ENCODE data around the gene NME8.

Gene NME8

DNA sequence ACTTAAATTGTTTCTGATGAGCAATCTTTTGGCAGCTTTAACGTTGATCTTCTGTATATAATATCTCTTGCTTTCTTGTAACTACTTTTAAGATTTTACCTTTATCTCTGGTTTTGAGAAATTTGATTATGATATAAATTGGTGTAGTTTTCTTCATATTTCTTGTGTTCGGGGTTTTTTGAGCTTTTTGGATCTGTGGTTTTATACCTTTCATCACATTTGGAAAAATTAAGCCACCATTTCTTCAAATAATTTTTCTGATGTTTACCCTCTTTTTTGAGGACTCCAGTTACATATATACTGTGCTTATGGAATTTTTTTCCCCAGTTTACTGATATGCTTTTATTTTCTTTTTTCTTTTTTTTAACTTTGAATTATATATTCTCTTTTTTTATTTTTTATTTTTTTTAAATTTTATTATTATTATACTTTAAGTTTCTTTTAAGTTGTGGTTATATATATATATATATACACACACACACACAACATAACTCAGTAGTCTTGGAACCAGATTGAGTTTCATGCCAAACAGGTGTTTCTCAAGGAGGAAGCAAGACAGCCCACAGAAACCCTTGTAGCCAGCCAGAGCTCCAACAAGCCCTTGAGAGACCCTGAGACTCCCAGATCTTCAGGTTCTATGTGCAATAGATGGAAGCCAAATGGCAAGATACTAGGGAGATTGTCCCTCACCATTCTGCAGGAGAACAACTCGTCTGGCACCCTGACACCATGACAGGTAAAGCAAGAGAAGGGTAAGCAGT, 27.5 kb upstream of the NME8 start:
- TF ChIP-seq, protein P1, sequence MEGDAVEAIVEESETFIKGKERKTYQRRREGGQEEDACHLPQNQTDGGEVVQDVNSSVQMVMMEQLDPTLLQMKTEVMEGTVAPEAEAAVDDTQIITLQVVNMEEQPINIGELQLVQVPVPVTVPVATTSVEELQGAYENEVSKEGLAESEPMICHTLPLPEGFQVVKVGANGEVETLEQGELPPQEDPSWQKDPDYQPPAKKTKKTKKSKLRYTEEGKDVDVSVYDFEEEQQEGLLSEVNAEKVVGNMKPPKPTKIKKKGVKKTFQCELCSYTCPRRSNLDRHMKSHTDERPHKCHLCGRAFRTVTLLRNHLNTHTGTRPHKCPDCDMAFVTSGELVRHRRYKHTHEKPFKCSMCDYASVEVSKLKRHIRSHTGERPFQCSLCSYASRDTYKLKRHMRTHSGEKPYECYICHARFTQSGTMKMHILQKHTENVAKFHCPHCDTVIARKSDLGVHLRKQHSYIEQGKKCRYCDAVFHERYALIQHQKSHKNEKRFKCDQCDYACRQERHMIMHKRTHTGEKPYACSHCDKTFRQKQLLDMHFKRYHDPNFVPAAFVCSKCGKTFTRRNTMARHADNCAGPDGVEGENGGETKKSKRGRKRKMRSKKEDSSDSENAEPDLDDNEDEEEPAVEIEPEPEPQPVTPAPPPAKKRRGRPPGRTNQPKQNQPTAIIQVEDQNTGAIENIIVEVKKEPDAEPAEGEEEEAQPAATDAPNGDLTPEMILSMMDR (conservative IDR thresholded peaks at IDR 0.05) = no peak
- TF ChIP-seq ZFX (IDR thresholded peaks at IDR 0.05) = no peak
- no peak overlapping the region for H3K27ac ChIP-seq

DNA sequence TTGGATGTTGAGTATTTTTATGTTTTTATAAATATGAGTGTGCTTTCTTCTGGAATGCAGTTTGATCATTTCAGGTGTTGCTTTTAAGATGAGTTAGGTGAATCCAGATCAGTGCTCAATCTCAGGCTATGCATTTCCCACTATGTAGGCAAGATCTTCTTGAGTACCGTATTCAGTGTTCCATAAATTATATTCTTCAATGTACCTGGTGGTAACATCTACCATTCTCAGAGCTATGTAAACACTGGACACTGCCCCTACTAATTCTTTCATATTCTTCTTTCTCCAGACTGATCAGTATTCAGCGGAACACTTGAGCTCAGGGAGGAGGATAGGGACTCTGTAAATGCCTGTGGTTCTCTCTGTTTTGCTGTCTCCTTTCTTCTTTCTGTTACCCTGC, 25.5 kb upstream of the NME8 start:
- no peak overlapping the region for H3K27ac ChIP-seq
- TF ChIP-seq, protein P1 (conservative IDR thresholded peaks at IDR 0.05) = no peak

DNA sequence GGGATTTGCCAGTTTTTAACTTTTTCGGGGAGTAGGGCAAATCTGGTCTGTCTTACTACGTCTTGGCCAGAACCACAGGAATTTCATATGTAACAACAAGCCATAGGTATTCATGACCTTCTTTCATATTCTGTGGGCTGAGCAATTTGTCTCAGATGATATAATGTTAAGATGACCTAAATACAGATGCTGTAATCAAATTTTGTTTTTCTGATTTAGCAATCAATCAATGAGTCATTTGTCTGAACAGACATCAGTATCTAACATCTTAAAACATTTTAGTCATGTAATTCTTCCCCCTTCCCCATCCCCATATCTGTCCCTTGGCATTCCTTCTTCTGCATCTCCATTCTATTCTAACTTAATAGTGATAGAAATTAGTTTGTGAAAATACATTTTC, 24.8 kb upstream of the NME8 start:
- H3K27ac ChIP-seq = no peak overlapping the region
- TF ChIP-seq, protein P1 (conservative IDR thresholded peaks at IDR 0.05) = no peak
- TF ChIP-seq ZFX (IDR thresholded peaks at IDR 0.05) = no peak

DNA sequence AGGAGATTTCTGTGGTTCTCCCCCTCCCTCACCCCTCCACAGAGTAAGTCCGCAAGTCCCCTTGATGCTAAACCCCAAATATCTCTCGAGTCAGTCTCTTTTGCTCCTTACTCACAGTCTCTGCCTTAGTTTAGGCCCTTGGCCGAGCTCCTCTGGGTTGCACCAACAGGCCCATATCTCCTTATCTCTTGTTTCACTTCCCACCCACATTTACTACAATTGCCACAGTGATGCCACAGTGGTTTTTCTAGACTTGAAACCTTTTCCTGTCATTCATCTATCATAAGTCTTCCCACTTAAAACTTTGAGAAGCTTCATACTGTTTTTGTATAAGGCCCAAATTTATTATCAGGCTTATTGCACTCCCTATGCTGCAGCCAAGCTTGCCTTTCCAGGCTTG, 23.4 kb upstream of the NME8 start:
- no peak overlapping the region for H3K27ac ChIP-seq
- no peak for TF ChIP-seq ZFX (IDR thresholded peaks at IDR 0.05)
- TF ChIP-seq, protein P1 (conservative IDR thresholded peaks at IDR 0.05) = no peak

DNA sequence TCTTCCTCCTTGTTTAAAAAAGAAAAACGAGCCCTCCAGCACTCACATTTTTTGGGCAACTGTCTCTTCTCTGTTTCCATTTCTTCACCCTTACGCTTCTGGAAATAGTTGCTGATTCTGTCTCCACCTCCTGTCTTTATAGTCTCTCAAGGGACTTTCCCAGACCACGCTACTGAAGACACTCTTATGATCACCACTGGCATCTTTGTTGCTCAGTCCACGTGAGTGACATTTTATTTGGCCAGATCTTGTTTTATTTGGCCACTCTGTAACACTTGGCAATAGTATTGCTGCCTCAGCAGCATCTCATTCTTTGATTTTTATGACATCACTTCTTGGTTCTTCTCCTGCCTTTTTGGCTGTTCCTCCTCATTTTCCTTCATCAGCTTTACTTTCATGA, 21.6 kb upstream of the NME8 start:
- no peak overlapping the region for H3K27ac ChIP-seq
- TF ChIP-seq, protein P1 (conservative IDR thresholded peaks at IDR 0.05) = no peak
- TF ChIP-seq ZFX (IDR thresholded peaks at IDR 0.05) = no peak

DNA sequence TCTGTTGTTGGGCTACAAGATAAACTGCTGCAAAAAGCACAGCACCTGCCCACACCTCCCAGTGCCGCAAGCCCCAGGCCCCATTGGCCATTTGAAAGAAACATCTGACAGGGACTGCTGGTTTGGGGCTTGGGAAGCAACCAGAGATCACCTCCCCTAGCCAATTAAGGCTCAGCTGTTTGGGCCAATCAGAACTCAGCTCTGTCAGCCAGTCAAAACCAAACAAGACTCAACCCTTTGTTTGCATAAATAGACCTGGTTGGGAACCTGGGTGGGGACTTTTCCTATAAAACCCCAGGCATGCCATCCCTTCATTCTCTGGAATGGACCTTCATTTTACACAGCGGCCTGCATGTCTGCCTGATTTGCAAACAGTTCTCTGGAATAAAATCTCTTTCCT, 17.2 kb upstream of the NME8 start:
- no peak overlapping the region for H3K27ac ChIP-seq
- no peak for TF ChIP-seq ZFX (IDR thresholded peaks at IDR 0.05)
- TF ChIP-seq, protein P1 (conservative IDR thresholded peaks at IDR 0.05) = no peak

DNA sequence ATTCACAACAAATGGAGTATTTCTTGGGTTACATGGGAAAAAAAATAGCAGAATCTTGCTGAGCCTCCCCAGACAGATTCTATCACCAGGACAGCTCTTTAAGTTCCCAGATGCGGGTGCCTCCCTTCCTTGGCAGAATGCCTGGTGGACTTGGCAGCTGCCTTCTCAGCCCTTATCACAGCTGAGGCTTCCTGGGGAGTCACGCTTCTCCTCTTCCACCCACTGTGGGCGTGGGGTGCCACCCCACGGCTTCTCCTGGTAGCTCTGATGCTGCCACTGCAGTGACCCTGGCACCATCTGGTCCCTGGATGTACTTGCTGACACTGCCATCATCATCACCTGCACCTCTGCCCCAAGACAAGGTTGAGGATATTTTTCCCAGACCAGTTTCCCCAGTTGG, 16.2 kb upstream of the NME8 start:
- no peak for TF ChIP-seq ZFX (IDR thresholded peaks at IDR 0.05)
- TF ChIP-seq, protein P1 (conservative IDR thresholded peaks at IDR 0.05) = peak; percentile 41
- no peak overlapping the region for H3K27ac ChIP-seq
